HFFc6 (cell line): ENCODE measurements around the gene IGF1R. TPM values are rescaled to one million over a fixed set of nuclear protein-coding genes. Genes with fewer than 3 reads are reported as not detected.
A peak's percentile ranks its signal among the peaks of the same experiment; 100 is the strongest.

Experiments used
- DNase-seq: peaks from one replicate; pipeline ENCODE4 v3.0.0-alpha.2; 2018
- H3K27ac Mint-ChIP-seq: 2 replicates; pipeline ENCODE4 v1.8.0; 2020; ENCODE audit warnings: mild to moderate bottlenecking, mixed read lengths
- H3K27me3 Mint-ChIP-seq: 2 replicates; pipeline ENCODE4 v1.8.0; 2021; ENCODE audit warnings: mild to moderate bottlenecking, moderate library complexity, mixed read lengths; ENCODE audit not compliant: insufficient read depth
- H3K36me3 Mint-ChIP-seq: 2 replicates; pipeline ENCODE4 v1.8.0; 2021; ENCODE audit warnings: low read depth, mixed read lengths
- H3K4me1 Mint-ChIP-seq: 2 replicates; pipeline ENCODE4 v1.8.0; 2020; ENCODE audit warnings: low read depth, mixed read lengths
- H3K4me3 Mint-ChIP-seq: 2 replicates; pipeline ENCODE4 v1.8.0; 2020; ENCODE audit warnings: mild to moderate bottlenecking, moderate library complexity, mixed read lengths
- H3K9me3 Mint-ChIP-seq: 2 replicates; pipeline ENCODE4 v1.8.0; 2020; ENCODE audit warnings: mild to moderate bottlenecking, mixed read lengths
- CTCF ChIP-seq: fragments of 200-600 bp; sonication (generic); IDR thresholded peaks from 2 replicates; pipeline ENCODE4 v1.5.0; 2021; ENCODE audit warnings: antibody characterized with exemption, mild to moderate bottlenecking
- total RNA-seq, 6 experiments: library from RNA; stranded (reverse); fragmentation: NEBNext Ultra II Directional; extraction: Animal tissue kit (Norgen Biotek cat#: 25700); gene quantifications; 2 replicates in 1 of 6; 3 replicates in 5 of 6; pipeline ENCODE4 v1.2.3, GENCODE V29; 2021

Gene IGF1R
- total RNA-seq, 6 experiments from 2014 or later = 46.7 to 61.9 (median 50.1) TPM

- H3K4me1 Mint-ChIP-seq = peaks cover 71% of the 10 kb centered on the region
- H3K36me3 Mint-ChIP-seq = 0 out of 2 replicates have a peak, but pooled peaks cover 10% of the 10 kb centered on the region
- no peak for DNase-seq
- no peaks in the 10 kb centered on the region for H3K27me3 Mint-ChIP-seq
- TF ChIP-seq CTCF = no peak
- H3K27ac Mint-ChIP-seq = no peak overlapping the region
- no peak overlapping the region; the same call in 1 of the 2 replicates for H3K4me3 Mint-ChIP-seq
- no peaks in the 10 kb centered on the region for H3K9me3 Mint-ChIP-seq
These were observed 126.6 kb downstream of the IGF1R start for GRCh38 chr15:98774756-98775497.

DNA sequence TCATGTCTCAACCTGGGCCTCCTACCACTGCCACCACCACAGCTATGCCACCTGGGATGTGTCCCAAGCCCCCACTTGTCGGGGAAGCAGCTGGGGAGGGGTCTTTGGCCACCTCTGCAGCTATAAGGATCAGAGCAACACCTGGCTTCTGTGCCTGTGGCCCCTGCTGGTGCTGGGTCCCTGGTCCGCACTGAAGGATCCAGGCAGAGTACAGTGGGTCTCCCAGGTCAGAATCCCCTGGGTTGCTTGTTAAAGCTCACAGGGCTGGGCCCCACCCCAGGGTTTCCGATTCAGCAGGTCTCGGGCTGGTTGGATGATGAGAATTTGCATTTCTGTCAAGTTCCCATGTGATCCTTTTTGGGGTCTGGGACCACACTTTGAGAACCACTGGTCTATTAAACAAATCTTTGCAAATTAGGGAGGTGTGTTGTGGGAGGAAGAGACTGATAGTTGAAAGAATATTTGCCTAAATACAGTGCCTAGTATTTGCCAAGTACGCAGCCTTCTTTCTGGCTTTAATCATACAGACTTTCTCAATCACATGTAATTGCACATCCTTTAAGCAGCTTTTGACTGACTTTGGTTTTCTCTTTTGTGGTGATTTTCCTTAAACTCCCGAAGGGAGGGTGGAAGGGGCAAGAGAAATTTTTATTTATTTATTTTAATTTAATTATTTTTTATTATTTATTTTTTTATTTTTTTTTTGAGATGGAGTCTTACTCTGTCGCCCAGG, 127.3 kb downstream of the IGF1R start:
- Mint-ChIP-seq H3K36me3 (0 out of 2 replicates have a peak, but pooled peaks cover 10% of the 10 kb centered on the region), H3K27me3 (no peaks in the 10 kb centered on the region), H3K9me3 (no peaks in the 10 kb centered on the region), H3K4me1 (peaks cover 71% of the 10 kb centered on the region), H3K4me3 (no peak overlapping the region), H3K27ac (no peak overlapping the region)
- no peak for DNase-seq
- TF ChIP-seq CTCF = no peak

DNA sequence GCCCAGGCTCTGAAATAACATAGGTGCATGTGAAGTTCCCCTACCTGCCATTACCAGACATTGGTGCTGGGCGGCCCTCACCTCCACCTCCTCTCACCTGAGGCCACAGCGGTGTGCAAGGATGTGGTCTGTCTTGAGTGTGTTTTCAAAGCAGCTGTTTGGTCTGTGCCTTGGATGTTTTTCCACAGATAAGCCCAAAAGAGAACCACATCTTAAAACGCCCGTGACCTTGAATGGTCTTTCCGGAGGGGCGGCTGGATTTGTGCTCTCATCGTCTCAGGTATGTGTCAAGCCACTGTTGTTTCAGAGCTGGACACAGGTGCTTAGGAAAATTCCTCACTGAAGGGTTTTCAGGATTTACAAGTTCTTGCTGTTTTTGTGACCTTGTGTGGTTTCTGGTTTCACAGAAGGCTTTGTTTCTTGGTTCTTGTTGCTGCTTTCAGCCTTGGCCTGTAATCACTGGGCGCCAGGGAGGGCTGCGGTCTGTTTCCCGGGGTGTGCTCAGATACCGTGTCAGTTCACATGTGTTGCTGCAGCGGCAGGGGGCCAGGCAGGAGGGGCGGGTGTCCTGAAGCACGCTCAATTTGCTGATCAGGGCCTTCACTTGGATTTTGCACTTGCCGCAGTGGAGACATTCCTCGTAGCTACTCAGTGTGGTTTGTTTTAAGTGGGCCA, 128.4 kb downstream of the IGF1R start:
- TF ChIP-seq CTCF = no peak
- Mint-ChIP-seq H3K4me1 (peaks cover 61% of the 10 kb centered on the region), H3K4me3 (no peak overlapping the region), H3K36me3 (0 out of 2 replicates have a peak, but pooled peaks cover 10% of the 10 kb centered on the region), H3K27ac (peak overlapping the region; percentile 66; the same call in 1 of the 2 replicates), H3K9me3 (no peaks in the 10 kb centered on the region), H3K27me3 (no peaks in the 10 kb centered on the region)
- no peak for DNase-seq

- TF ChIP-seq CTCF = no peak
- Mint-ChIP-seq H3K4me1 (peaks cover 65% of the 10 kb centered on the region), H3K27me3 (peaks cover 4% of the 10 kb centered on the region; the same call in 1 of the 2 replicates), H3K27ac (peak overlapping the region; percentile 66), H3K9me3 (no peaks in the 10 kb centered on the region), H3K36me3 (0 out of 2 replicates have a peak, but pooled peaks cover 10% of the 10 kb centered on the region), H3K4me3 (no peak overlapping the region)
- no peak for DNase-seq
These were observed 129.1 kb downstream of the IGF1R start for GRCh38 chr15:98777426-98777825.

- Mint-ChIP-seq H3K36me3 (0 out of 2 replicates have a peak, but pooled peaks cover 10% of the 10 kb centered on the region), H3K27ac (peak overlapping the region; percentile 60; the same call in 1 of the 2 replicates), H3K27me3 (peaks cover 4% of the 10 kb centered on the region; the same call in 1 of the 2 replicates), H3K4me1 (peaks cover 65% of the 10 kb centered on the region), H3K4me3 (no peak overlapping the region), H3K9me3 (no peaks in the 10 kb centered on the region)
- no peak for DNase-seq
- no peak for TF ChIP-seq CTCF
These were observed 130.1 kb downstream of the IGF1R start for GRCh38 chr15:98778263-98778959.
